Astrocyte of the spinal cord (primary cell): ENCODE data around the gene ARHGEF4.
"Not testable (repeated sequence)": the region's sequence is repeated elsewhere in the genome, so short reads cannot be mapped to it uniquely, and the experiment has no call there.

Experiments used
- DNase-seq: peaks from one replicate; pipeline ENCODE4 v3.0.0; 2011; ENCODE audit warnings: low read depth, low spot score
- H3K4me3 ChIP-seq: 2 replicates; pipeline ENCODE4 v1.5.1; 2011; ENCODE audit warnings: low read depth, mild to moderate bottlenecking, low read length, moderate library complexity
- in situ Hi-C: cut with HindIII; loops from 2 replicates; pipeline ENCODE4 v1.10.0; 2017; ENCODE audit warnings: low sequenced_read_pairs
- TF ChIP-seq, protein P1 (sequence below): IDR thresholded peaks from 2 replicates; pipeline ENCODE4 v1.5.1; 2012; ENCODE audit warnings: low read depth, mild to moderate bottlenecking, low read length, inconsistent platforms

ARHGEF4 gene

DNA sequence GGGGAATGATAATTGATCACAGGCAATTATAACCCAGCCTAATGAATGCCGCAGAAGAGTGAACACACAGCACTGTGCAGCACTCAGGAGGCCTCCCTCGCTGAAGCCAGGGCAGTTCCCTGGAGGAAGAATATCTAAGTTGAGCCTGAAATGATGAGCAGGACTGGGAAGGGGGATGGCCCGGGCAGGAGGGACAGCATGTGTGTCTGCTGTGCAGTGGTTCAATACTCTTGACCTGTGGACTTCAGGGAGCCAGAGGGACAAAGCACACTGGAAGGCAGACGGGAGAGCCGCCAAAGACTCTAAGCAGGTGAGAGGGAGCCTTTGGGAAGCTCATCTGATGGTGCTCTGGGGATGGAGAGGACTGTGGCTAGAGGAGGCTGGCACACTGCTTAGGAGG lies 62.6 kb downstream of the ARHGEF4 start:
- in situ Hi-C loops, result no loop called here

DNA sequence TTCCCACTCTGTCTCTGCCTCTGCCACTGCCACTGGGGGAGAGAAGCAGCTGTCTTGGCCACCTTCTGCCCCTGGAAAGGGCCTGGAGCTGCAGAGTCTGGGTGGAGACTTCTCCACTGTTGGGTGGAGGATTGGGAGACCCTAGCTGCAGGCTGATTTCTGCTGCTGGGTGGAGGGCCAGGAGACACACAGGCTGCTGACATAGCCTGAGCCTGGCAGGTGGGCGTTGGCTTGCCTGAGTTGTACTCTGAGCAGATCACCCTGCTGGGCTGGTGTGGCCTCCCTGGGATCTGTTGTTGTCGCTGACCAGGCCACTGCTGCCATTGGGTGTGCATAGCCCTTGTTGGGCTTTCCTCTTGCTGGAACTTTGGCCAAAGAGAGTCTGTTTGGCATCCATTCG lies 64.3 kb downstream of the ARHGEF4 start:
- in situ Hi-C loops, result no loop called here
- TF ChIP-seq, protein P1, sequence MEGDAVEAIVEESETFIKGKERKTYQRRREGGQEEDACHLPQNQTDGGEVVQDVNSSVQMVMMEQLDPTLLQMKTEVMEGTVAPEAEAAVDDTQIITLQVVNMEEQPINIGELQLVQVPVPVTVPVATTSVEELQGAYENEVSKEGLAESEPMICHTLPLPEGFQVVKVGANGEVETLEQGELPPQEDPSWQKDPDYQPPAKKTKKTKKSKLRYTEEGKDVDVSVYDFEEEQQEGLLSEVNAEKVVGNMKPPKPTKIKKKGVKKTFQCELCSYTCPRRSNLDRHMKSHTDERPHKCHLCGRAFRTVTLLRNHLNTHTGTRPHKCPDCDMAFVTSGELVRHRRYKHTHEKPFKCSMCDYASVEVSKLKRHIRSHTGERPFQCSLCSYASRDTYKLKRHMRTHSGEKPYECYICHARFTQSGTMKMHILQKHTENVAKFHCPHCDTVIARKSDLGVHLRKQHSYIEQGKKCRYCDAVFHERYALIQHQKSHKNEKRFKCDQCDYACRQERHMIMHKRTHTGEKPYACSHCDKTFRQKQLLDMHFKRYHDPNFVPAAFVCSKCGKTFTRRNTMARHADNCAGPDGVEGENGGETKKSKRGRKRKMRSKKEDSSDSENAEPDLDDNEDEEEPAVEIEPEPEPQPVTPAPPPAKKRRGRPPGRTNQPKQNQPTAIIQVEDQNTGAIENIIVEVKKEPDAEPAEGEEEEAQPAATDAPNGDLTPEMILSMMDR, result no peak

More for the DNA sequence above, 62.6 kb downstream of the ARHGEF4 start:
- DNase-seq, result no peak
- H3K4me3 ChIP-seq, result no peak overlapping the region
- TF ChIP-seq, protein P1, result no peak

DNA sequence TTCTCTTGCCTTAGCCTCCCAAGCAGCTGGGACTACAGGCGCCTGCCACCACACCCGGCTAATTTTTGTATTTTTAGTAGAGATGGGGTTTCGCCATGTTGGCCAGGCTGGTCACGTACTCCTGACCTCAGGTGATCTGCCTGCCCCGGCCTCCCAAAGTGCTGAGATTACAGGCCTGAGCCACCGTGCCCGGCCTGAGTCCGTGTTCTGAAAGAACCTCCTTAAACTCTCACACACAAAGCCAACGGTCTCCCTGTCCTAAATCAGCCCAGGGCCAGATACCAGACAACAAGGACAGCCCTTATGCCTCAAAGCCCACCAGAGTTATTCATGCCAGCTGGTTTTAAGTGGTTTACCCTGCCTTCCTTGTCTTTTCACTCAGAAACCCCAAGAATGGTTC lies 64.9 kb downstream of the ARHGEF4 start:
- DNase-seq, H3K4me3 ChIP-seq, in situ Hi-C loops: not testable (repeated sequence)

More for the DNA sequence above, 64.3 kb downstream of the ARHGEF4 start:
- no peak overlapping the region for H3K4me3 ChIP-seq
- DNase-seq, result no peak

DNA sequence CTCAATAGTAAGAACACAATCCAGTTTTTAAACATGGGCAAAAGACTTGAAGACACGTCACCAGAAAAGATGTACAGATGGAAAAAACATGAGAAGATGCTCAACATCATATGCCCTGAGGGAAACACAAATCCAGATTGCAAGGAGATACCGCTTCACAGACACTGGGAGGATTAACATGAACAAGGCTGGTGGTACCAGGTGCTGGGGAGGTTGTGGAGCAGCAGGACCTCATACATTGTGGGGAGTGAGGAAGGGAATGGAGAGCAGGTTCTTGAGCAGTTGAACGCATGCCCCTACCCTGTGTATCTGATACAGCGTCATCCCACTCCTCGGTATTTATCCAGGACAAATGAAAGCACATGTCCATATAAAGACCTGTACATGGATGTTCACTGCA lies 72.1 kb downstream of the ARHGEF4 start:
- no peak for DNase-seq
- TF ChIP-seq, protein P1, result no peak
- H3K4me3 ChIP-seq, result no peak overlapping the region
- in situ Hi-C loops, result no loop called here

DNA sequence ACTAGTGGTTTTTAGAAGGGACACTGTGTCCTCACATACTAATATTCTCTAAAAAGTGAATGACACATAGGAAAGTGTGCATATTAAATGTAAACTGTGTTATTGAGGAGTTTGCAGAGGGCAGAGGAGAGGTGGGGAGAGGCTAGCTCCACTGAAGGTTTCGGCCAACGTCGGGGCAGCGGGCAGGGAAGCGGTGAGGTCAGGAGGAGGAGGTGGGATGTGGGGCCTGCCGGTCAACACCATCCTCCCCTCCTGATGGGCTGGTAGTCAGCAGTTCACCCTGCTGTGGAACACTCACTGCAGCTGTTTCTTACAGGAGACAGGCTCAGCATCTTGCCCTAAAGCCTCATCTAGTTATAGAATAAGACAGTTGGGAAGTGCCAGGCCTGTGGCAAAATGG lies 74.2 kb downstream of the ARHGEF4 start:
- in situ Hi-C loops, result no loop called here
- no peak for DNase-seq
- no peak overlapping the region for H3K4me3 ChIP-seq
- TF ChIP-seq, protein P1, result no peak

DNA sequence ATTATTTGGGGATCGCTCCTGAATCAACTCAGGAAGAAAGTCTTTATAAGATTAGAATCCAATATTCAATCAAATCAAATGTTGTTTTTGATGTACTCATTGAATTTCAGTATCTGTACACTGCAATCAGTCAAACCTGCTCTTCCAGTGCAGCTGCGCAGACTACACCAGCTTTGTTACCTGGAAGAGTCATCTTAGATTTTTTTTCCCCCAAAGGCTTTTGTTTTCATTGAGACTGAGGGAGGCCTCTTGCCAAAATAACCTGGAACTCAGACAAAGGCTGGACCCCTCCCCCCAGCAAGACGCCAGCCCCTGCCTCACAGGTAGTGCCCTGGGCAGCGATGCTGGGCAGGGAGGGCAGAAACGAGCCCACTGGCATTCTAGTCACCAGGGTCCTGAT lies 74.8 kb downstream of the ARHGEF4 start:
- in situ Hi-C loops, result no loop called here
- TF ChIP-seq, protein P1, result no peak
- DNase-seq, result no peak
- H3K4me3 ChIP-seq, result no peak overlapping the region

DNA sequence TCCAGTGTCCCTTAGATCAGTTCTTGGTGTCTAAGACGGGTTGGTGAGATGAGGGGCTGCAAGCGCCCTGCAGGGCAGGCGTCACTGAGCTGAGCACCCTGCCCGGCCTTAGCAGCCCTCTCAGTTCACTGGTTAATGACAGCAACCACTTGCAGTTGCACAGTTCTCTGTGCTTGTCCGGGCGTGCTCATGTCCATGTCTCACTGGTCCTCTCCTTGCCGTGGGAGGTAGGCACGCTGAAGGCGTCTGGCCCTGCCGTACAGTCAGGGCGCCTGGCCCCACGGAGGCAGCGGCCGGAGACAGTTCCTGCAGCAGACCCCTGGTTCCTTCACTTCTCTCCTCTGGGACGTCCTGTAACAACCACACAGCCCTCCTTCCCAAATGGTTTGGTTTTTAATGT lies 75.3 kb downstream of the ARHGEF4 start:
- no peak for DNase-seq
- in situ Hi-C loops, result no loop called here
- H3K4me3 ChIP-seq, result no peak overlapping the region
- TF ChIP-seq, protein P1, result no peak
